ENCODE results near the gene MGAT1.

GRCh38 chr5:180810210-180810958 lies 7.8 kb upstream of the MGAT1 start:
- TF ChIP-seq POLR2AphosphoS5 (IDR thresholded peaks at IDR 0.05): peak; percentile 61
- TF ChIP-seq EP300 (IDR thresholded peaks at IDR 0.05): no peak
- TF ChIP-seq CTCF (IDR thresholded peaks at IDR 0.05): no peak

Measured in gastroesophageal sphincter (tissue), 3 donors.